ENCODE data around the gene TTLL7. TPM values are rescaled to one million over a fixed set of nuclear protein-coding genes. Genes with fewer than 3 reads are reported as not detected.

TTLL7 gene
- total RNA-seq, 4 donors from 2014 or later: 8.4 to 21.6 (median 12.0) TPM

DNA sequence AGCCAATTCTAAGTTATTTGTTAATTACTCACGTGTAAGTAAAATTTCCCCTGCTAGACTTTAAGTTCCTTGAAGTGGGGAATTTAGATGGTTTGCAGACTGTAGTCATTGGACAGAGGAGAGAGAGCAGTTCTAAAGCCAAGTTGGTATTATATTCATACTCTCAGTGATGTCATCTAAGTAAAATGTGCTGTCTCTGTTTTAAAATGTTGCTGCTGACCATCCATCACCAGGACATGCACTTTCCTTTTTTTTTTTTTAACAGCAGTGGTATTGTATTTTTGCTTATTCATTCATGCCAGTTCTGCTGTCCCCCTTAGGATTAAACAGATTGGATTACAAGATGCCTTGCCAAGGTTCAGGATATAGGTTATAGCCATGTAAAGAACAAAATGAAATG lies 2.3 kb downstream of the TTLL7 start:
- WGBS, 2 donors: 3 to 8% methylated on average over 1 of the region's 1 CpG
- DNase-seq (ENCODE audit: low spot score in 2 of 2): no peak
- Histone ChIP-seq H3K4me3 (no peak overlapping the region), H3K4me1 (peaks cover 0 to 28% (median 3%) of the 10 kb centered on the region in 4 donors), H3K27ac (no peak overlapping the region), H3K9me3 (no peaks in the 10 kb centered on the region), H3K36me3 (no peaks in the 10 kb centered on the region), H3K27me3 (no peaks in the 10 kb centered on the region)
- TF ChIP-seq, protein P1, sequence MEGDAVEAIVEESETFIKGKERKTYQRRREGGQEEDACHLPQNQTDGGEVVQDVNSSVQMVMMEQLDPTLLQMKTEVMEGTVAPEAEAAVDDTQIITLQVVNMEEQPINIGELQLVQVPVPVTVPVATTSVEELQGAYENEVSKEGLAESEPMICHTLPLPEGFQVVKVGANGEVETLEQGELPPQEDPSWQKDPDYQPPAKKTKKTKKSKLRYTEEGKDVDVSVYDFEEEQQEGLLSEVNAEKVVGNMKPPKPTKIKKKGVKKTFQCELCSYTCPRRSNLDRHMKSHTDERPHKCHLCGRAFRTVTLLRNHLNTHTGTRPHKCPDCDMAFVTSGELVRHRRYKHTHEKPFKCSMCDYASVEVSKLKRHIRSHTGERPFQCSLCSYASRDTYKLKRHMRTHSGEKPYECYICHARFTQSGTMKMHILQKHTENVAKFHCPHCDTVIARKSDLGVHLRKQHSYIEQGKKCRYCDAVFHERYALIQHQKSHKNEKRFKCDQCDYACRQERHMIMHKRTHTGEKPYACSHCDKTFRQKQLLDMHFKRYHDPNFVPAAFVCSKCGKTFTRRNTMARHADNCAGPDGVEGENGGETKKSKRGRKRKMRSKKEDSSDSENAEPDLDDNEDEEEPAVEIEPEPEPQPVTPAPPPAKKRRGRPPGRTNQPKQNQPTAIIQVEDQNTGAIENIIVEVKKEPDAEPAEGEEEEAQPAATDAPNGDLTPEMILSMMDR (IDR thresholded peaks at IDR 0.05): no peak
- no peak for TF ChIP-seq EP300 (IDR thresholded peaks at IDR 0.05)
- no peak for TF ChIP-seq POLR2A (IDR thresholded peaks at IDR 0.05)

DNA sequence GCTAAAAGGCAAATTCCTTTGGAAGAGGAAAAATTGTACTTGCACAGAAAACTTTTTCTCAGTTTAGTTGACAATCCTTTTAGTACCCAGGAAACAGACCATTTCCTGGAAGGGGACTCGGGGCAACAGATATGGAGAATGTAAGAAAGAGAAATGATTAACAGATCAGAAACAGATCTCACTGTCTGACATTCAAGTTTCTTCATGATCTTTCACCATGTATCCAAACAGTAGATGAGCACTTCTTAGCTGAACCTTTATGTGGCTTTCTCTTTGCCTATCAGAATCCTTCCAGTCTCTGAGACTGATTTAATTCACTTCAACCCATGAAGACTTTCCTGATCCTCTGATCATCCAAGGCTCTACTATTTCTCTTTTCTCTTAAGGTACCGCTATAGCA lies 2.7 kb downstream of the TTLL7 start:
- Histone ChIP-seq H3K9me3 (no peaks in the 10 kb centered on the region), H3K27ac (peak overlapping the region in 1 of 4 donors; percentile 11), H3K27me3 (no peaks in the 10 kb centered on the region), H3K4me1 (peaks cover 0 to 28% (median 3%) of the 10 kb centered on the region in 4 donors), H3K4me3 (no peak overlapping the region), H3K36me3 (no peaks in the 10 kb centered on the region)
- TF ChIP-seq EP300 (IDR thresholded peaks at IDR 0.05) (no peak), POLR2A (IDR thresholded peaks at IDR 0.05) (no peak)
- TF ChIP-seq, protein P1 (IDR thresholded peaks at IDR 0.05): no peak
- 59 to 61% methylated on average over 2 of the region's 2 CpGs for WGBS, 2 donors
- no peak for DNase-seq (ENCODE audit: low spot score in 2 of 2)

- Histone ChIP-seq H3K9me3 (no peaks in the 10 kb centered on the region), H3K4me3 (no peak overlapping the region), H3K36me3 (no peaks in the 10 kb centered on the region), H3K27me3 (no peaks in the 10 kb centered on the region), H3K27ac (no peak overlapping the region), H3K4me1 (peaks cover 0 to 28% (median 3%) of the 10 kb centered on the region in 4 donors)
- TF ChIP-seq POLR2A (IDR thresholded peaks at IDR 0.05) (no peak), EP300 (IDR thresholded peaks at IDR 0.05) (no peak)
- TF ChIP-seq, protein P1 (IDR thresholded peaks at IDR 0.05): no peak
- WGBS, 2 donors: 96 to 100% methylated on average over 1 of the region's 1 CpG
- DNase-seq (ENCODE audit: low spot score in 2 of 2): no peak
These were observed 3.3 kb downstream of the TTLL7 start for GRCh38 chr1:83995649-83996048.

- TF ChIP-seq POLR2A (IDR thresholded peaks at IDR 0.05): no peak
- TF ChIP-seq, protein P1 (IDR thresholded peaks at IDR 0.05): no peak
- TF ChIP-seq EP300 (IDR thresholded peaks at IDR 0.05): no peak
- Histone ChIP-seq H3K4me1 (peaks cover 0 to 19% (median 0%) of the 10 kb centered on the region in 4 donors), H3K36me3 (no peaks in the 10 kb centered on the region), H3K4me3 (no peak overlapping the region), H3K27me3 (no peaks in the 10 kb centered on the region), H3K9me3 (no peaks in the 10 kb centered on the region), H3K27ac (no peak overlapping the region)
- 67 to 85% methylated on average over 1 of the region's 1 CpG for WGBS, 2 donors
- no peak for DNase-seq (ENCODE audit: low spot score in 2 of 2)
These were observed 4.8 kb downstream of the TTLL7 start for GRCh38 chr1:83994111-83994510.

GRCh38 chr1:83990734-83991133 lies 8.2 kb downstream of the TTLL7 start:
- 91 to 95% methylated on average over 2 of the region's 2 CpGs for WGBS, 2 donors
- Histone ChIP-seq H3K4me1 (no peaks in the 10 kb centered on the region), H3K27ac (no peak overlapping the region), H3K27me3 (no peaks in the 10 kb centered on the region), H3K9me3 (peaks cover 0 to 5% (median 0%) of the 10 kb centered on the region in 4 donors), H3K36me3 (no peaks in the 10 kb centered on the region), H3K4me3 (no peak overlapping the region)
- no peak for DNase-seq (ENCODE audit: low spot score in 2 of 2)
- TF ChIP-seq, protein P1 (IDR thresholded peaks at IDR 0.05): no peak
- TF ChIP-seq POLR2A (IDR thresholded peaks at IDR 0.05) (no peak), EP300 (IDR thresholded peaks at IDR 0.05) (no peak)

Measured in tibial nerve (tissue), 4 donors.